GM18873 (cell line): Measurements from ENCODE around the gene BCL2L15.
A peak's percentile ranks its signal among the peaks of the same experiment; 100 is the strongest.
"Not testable (repeated sequence)": the region's sequence is repeated elsewhere in the genome, so short reads cannot be mapped to it uniquely, and the experiment has no call there.

ENCODE experiments used
- ATAC-seq: cut with Tn5 transposase; IDR thresholded peaks from one replicate; pipeline ENCODE4 v1.9.1; 2021; ENCODE audit warnings: mild to moderate bottlenecking, moderate library complexity, moderate number of reproducible peaks; ENCODE audit not compliant: unreplicated experiment, low FRiP score

Gene BCL2L15

GRCh38 chr1:113874012-113874879 is 13.1 kb downstream of the BCL2L15 start:
- no peak for ATAC-seq

- no peak for ATAC-seq
Observed at GRCh38 chr1:113872219-113872935, 15.0 kb downstream of the BCL2L15 start.

GRCh38 chr1:113871597-113872113 is 15.7 kb downstream of the BCL2L15 start, which contains the start of gene PTPN22:
TSS of gene PTPN22 (minus strand) at chr1:113871712.
- ATAC-seq, result peak; percentile 90

DNA sequence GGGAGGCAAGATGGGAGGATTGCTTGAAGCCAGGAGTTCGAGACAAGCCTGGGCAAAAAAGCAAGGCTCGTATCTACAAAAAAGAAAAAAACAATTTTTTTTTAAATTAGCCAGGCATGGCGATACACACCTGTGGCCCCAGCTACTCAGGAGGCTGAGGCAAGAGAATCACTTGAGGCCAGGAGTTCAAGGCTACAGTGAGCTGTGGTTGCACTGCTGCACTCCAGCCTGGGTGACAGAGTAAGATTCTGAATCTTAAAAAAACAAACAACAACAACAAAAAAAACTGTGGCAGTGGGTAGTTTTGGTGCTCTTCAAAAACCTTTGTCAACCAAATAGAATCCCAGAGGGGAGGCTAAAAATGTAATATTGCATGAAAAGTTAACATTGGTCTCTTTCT is 16.6 kb downstream of the BCL2L15 start:
- ATAC-seq, result no peak

DNA sequence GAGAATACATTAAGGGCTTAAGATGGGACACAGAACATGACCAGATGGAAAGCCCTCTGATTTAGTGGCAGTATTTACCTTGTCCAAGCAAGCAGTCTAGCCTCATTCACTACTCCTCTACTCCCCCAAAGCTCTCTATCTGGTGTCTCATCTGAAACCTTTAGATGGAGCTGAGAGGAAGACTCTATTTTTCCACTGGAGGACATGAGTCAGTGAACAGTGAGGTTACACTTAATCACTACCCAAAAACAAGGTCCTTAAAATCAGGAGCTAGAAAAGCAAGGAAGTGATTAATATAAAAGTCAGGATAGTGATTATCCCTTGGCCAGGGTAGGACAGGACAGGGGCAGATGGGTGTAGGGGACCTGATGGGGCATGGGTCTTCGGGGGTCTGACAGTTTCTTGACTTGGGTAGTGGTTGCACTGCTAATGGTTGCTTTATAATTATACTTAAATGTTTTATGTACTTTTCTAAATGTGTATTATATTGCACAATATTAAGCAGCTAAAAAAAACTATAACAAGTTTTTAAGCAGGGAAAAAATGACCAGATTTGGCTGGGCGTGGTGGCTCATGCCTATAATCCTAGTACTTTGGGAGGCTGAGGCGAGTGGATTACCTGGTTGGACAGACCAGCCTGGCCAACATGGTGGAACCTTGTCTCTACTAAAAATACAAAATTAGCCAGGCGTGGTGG is 18.8 kb downstream of the BCL2L15 start:
- ATAC-seq, result no peak

DNA sequence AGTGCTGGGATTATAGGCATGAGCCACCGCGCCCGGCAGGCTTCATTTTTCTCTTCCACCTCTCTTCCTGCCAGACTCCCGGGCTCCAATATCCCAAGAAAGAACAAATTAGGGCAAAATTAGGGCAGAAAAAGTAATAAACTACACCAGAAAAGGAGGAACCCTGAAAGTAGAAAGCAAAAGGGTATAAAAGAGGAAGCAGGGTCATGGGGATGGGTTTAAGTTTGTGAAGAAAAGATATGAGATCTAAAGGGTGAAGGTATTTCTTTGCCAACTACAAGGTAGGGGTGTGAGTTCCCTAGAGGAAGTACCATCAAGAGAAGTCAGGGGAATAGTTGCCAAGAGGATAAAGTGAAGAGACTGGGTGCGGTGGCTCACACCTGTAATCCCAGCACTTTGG is 25.7 kb downstream of the BCL2L15 start:
- no peak for ATAC-seq

DNA sequence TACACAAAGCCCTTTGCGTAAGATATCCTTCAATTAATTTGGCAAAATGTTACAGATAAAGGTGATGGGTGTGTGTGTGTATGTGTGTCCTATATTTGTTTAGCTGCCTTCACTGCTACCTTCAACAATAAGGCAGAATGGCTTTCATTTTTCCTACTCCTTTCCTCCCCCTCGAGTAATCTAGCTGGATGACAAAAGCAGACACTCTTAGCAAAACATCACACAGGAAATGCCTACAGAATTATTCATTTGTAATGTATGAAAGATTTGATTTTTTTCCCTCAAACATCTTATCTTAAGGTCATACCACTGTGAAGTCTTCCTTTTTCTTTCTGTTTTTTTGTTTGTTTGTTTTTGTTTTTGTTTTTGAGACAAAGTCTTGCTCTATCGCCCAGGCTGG is 26.5 kb downstream of the BCL2L15 start:
- ATAC-seq, result no peak

DNA sequence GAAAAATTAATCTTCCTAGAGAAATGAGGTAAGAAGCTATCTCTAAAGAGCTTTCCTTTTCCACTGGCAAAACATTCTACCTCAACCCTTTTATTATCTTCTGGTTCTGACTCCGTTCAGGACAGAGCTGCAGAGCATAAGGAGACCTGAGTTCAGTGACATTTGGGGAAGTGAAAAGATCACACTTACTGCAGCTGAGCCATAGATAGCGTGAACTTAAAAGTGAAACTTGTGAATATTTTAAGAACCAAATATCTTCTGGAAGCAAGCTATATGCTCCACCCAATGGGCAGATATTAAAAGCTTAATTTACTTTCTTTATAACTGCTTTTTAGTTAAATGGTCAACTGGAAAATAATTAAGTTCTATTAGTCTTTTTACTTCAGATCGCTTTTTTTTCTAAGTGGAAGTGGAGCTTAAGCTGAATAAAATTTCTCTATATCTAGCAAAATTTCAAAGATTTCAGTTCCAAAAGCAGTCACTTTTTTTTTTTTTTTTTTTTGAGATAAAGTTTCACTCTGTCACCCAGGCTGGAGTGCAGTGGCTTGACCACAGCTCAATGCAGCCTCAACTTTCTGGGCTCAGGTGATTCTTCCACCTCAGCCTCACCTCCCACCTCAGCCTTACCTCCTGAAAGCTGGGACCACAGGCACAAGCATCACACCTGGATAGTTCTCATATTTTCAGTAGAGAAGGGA is 27.8 kb downstream of the BCL2L15 start:
- ATAC-seq, result peak; percentile 84

DNA sequence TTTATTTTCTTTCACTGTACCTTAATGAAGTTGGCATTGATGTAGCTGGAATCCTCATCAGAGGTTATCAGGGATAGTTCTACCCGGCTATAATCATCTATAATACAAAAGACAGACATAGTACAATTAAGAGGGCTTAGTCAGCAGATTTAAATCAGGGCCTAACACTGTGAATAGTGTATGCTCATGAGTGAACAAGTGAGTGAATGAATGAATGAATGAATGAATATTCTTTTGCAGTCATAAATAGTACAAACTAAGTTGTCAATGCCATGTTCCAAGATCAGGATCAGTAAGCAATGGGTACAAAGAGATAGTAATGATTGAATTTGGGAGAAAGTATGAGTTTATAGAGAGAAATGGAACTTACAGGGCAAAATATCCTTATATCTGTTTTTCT is 28.4 kb downstream of the BCL2L15 start:
- no peak for ATAC-seq

DNA sequence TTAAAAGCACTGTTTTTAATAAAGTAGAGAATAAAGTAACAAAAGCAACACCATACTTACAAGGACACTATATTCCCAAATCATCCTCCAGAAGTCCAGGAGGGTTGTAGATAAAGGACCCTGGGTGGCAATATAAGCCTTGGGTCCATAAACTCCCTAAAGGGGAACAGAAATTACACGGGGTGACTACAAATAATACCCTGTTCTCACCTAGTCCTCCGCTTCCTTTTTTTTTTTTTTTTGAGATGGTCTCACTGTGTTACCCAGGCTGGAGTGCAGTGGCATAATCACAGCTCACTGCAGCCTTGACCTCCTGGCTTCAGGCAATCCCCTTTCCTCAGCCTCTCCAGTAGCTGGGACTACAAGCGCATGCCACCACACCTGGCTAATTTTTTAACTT is 29.0 kb downstream of the BCL2L15 start:
- no peak for ATAC-seq

- ATAC-seq, result no peak
Observed at GRCh38 chr1:113857776-113858175, 29.6 kb downstream of the BCL2L15 start.

DNA sequence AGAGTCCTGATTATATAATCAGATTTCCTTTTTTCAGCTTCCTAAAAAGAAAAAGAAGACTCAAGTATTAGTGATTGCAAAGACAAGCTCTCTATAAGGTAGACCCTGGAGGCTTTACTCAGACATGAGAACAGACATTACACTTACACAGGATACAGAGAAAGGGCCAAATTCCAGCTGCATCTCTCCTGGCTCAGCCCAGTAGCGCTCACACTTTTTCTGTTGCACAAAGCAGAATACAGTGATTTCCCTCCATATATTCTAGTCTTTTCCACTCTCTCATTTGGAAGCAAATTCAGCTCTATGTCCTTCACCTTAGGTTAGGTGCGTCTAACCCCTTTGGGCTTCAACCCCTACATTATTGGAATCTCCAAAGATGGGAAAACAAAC is 31.0 kb downstream of the BCL2L15 start:
- no peak for ATAC-seq

DNA sequence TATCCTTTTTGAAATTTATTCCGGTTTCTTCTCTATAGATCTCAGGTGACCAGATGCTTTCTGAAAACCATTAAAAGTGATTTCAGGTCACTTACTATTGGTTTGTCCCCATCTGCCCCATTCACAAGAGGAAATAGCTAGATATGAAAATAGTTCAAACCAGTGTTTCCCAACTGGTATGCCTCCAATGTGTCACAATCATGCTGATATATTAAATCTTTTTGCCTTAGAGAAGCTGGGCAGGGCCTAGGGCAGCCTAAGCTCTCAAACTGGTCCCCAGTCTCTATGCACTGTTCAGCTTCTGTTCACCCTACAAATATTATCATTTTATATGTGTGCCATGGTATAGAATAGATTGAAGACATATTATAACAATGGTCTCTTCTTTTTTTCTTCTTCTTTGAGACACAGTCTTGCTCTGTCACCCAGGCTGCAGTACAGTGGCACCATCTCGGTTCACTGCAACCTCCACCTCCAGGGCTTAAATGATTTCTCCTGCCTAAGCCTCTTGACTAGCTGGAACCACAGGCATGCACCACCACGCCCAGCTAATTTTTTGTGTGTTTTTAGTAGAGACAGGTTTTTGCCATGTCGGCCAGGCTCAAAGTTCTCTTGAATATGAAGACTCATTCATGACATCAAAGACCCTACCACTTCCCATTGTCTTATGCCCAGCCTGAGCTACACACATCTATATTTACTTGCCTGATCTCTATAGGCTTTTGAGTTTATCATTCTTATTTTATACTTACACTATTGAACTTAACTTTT is 31.6 kb downstream of the BCL2L15 start:
- no peak for ATAC-seq

- no peak for ATAC-seq
Observed at GRCh38 chr1:113854234-113854633, 33.1 kb downstream of the BCL2L15 start.

DNA sequence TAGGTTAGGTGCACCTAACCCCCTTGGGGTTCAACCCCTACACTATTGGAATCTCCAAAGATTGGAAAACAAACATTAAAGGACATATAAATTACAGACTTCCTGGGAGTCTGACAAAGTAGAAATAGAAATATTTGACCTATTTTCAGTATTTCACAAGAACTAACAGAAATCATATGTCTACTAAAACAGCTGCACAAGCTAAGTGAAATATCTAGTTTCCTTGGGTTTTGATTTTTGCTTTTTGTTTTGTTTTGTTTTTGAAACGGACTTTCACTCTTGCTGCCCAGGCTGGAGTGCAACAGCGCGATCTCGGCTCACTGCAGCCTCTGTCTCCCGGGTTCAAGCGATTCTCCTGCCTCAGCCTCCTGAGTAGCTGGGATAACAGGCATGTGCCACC is 34.7 kb downstream of the BCL2L15 start:
- not testable (repeated sequence) for ATAC-seq

GRCh38 chr1:113850127-113850796 is 37.1 kb downstream of the BCL2L15 start:
- ATAC-seq, result no peak

- ATAC-seq, result no peak
Observed at GRCh38 chr1:113849072-113849471, 38.3 kb downstream of the BCL2L15 start.

DNA sequence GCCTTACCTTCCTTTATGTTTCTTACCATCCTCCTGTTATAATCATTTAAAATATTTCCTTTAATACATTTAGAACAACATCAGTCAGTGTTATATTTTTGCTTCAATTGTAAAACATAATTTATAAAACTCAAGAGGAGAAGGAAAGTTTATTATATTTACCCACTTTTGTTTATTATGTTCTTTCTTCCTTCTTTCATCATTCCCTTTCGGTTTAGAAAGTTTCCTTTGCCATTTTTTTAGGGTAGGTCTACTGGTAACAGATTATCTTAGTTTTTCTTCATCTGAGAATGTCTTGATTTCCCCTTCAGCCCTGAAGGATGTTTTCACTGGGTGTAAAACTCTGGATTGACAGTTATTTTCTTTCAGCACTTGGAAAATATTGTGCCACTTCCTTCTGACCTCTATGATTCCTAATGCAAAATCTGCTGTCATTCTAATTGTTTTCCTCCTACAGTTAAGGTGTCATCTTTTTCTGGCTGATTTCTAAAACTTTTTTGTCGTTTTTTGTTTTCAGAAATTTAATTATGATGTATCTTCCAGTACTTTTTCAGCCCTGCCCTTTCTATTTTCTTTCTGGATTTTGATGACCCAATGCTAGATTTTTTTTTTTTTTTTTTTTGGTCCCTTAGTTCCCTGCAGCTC is 40.9 kb downstream of the BCL2L15 start:
- no peak for ATAC-seq

GRCh38 chr1:113836534-113836933 is 50.8 kb downstream of the BCL2L15 start:
- no peak for ATAC-seq
